DOHH2 (cell line): ENCODE measurements around the gene IL13RA1.

Experiments used
- H3F3A ChIP-seq: fragments of 200-600 bp; sonication (generic), shearing (Covaris generic); 2 replicates; pipeline ENCODE4 v1.6.0; 2016; ENCODE audit warnings: antibody characterized with exemption, mild to moderate bottlenecking; ENCODE audit not compliant: control insufficient read depth, insufficient read depth
- H3K27ac ChIP-seq: fragments of 200-600 bp; sonication (generic); 2 replicates; pipeline ENCODE4 v1.5.1; 2014; ENCODE audit warnings: low read depth, mild to moderate bottlenecking, low read length, moderate library complexity
- H3K27me3 ChIP-seq: fragments of 200-600 bp; sonication (generic); 2 replicates; pipeline ENCODE4 v1.6.1; 2014; ENCODE audit warnings: mild to moderate bottlenecking, low read length, mixed read lengths; ENCODE audit not compliant: control insufficient read depth
- H3K36me3 ChIP-seq: fragments of 200-600 bp; sonication (generic); 2 replicates; pipeline ENCODE4 v1.6.1; 2014; ENCODE audit warnings: mild to moderate bottlenecking, low read length, moderate library complexity, mixed read lengths; ENCODE audit not compliant: control insufficient read depth
- H3K4me1 ChIP-seq: fragments of 200-600 bp; sonication (generic); 2 replicates; pipeline ENCODE4 v1.6.1; 2014; ENCODE audit warnings: mild to moderate bottlenecking, low read length, mixed read lengths; ENCODE audit not compliant: control insufficient read depth
- H3K4me2 ChIP-seq: fragments of 200-600 bp; sonication (generic); 2 replicates; pipeline ENCODE4 v1.6.0; 2014; ENCODE audit warnings: mild to moderate bottlenecking, low read length, moderate library complexity
- H3K4me3 ChIP-seq: fragments of 200-600 bp; sonication (generic); 2 replicates; pipeline ENCODE4 v1.5.1; 2014; ENCODE audit warnings: mild to moderate bottlenecking, low read length, mixed read lengths
- H3K79me2 ChIP-seq: fragments of 200-600 bp; sonication (generic); 2 replicates; pipeline ENCODE4 v1.6.1; 2014; ENCODE audit warnings: mild to moderate bottlenecking, low read length, mixed read lengths; ENCODE audit not compliant: control insufficient read depth
- H3K9me2 ChIP-seq: fragments of 200-600 bp; sonication (generic); replicated peaks from 2 replicates; pipeline ENCODE4 v1.6.1; 2014; ENCODE audit warnings: mild to moderate bottlenecking, low read length, mixed read lengths; ENCODE audit not compliant: control insufficient read depth
- H3K9me3 ChIP-seq: fragments of 200-600 bp; sonication (generic); 2 replicates; pipeline ENCODE4 v1.6.1; 2014; ENCODE audit warnings: antibody characterized with exemption, low read length, mixed read lengths; ENCODE audit not compliant: control insufficient read depth, insufficient read depth
- H4K20me1 ChIP-seq: fragments of 200-600 bp; sonication (generic); 2 replicates; pipeline ENCODE4 v1.6.0; 2014; ENCODE audit warnings: low read depth, mild to moderate bottlenecking, antibody characterized with exemption, low read length, moderate library complexity; ENCODE audit not compliant: control insufficient read depth, insufficient read depth
- EZH2phosphoT487 ChIP-seq: fragments of 200-600 bp; sonication (generic); IDR thresholded peaks from 2 replicates; pipeline ENCODE4 v1.6.1; 2017; ENCODE audit warnings: borderline replicate concordance, mild to moderate bottlenecking, antibody characterized with exemption, low read length, moderate library complexity, mixed read lengths
- TF ChIP-seq, protein P1 (sequence below): fragments of 200-600 bp; sonication (generic); IDR thresholded peaks from one replicate; pipeline ENCODE4 v1.5.1; 2014; ENCODE audit warnings: antibody characterized with exemption, mild to moderate bottlenecking, low read depth, low read length; ENCODE audit not compliant: poor library complexity, severe bottlenecking

Gene IL13RA1

GRCh38 chrX:118734909-118735308 lies 7.5 kb downstream of the IL13RA1 start:
- Histone ChIP-seq H3K36me3 (no peaks in the 10 kb centered on the region), H3K9me2 (no peaks in the 10 kb centered on the region), H3K27me3 (no peaks in the 10 kb centered on the region), H3K79me2 (no peaks in the 10 kb centered on the region), H4K20me1 (no peaks in the 10 kb centered on the region), H3K27ac (no peak overlapping the region), H3K4me1 (no peaks in the 10 kb centered on the region), H3K4me2 (no peak overlapping the region), H3K4me3 (no peak overlapping the region), H3K9me3 (no peaks in the 10 kb centered on the region), H3F3A (no peaks in the 10 kb centered on the region)
- TF ChIP-seq, protein P1, sequence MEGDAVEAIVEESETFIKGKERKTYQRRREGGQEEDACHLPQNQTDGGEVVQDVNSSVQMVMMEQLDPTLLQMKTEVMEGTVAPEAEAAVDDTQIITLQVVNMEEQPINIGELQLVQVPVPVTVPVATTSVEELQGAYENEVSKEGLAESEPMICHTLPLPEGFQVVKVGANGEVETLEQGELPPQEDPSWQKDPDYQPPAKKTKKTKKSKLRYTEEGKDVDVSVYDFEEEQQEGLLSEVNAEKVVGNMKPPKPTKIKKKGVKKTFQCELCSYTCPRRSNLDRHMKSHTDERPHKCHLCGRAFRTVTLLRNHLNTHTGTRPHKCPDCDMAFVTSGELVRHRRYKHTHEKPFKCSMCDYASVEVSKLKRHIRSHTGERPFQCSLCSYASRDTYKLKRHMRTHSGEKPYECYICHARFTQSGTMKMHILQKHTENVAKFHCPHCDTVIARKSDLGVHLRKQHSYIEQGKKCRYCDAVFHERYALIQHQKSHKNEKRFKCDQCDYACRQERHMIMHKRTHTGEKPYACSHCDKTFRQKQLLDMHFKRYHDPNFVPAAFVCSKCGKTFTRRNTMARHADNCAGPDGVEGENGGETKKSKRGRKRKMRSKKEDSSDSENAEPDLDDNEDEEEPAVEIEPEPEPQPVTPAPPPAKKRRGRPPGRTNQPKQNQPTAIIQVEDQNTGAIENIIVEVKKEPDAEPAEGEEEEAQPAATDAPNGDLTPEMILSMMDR, result no peak
- no peak for TF ChIP-seq EZH2phosphoT487

DNA sequence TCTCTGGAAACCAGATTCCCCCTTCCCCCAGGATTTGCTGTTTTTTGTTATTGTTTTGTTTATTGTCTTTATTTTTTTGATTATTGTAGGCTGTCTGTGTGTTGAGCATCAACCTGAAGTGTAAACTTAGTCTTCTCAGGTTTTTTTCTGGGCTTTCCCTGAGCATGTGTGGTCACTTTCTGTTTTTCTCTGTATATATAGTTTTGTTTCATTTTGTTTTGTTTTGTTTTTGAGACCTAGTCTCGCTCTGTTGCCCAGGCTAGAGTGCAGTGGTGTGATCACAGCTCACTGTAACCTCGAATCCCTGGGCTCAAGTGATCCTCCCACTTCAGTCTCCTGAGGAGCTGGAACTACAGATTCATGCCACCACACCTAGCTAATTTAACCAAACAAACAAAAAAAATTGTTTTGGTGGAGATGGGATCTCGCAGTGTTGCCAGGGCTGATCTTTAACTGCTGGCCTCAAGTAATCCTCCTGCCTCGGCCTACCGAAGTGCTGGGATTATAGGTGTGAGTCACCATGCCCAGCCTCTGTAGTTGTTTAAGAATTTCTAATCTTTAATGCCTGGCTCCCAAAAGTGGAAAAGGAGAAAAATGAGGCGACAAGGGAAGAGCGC lies 9.1 kb downstream of the IL13RA1 start:
- Histone ChIP-seq H3K4me1 (no peaks in the 10 kb centered on the region), H3K79me2 (no peaks in the 10 kb centered on the region), H3K36me3 (no peaks in the 10 kb centered on the region), H3K4me3 (no peak overlapping the region), H3K27me3 (no peaks in the 10 kb centered on the region), H3K9me3 (no peaks in the 10 kb centered on the region), H3K9me2 (no peaks in the 10 kb centered on the region), H4K20me1 (no peaks in the 10 kb centered on the region), H3K4me2 (no peak overlapping the region), H3K27ac (no peak overlapping the region), H3F3A (no peaks in the 10 kb centered on the region)
- TF ChIP-seq EZH2phosphoT487, result no peak
- TF ChIP-seq, protein P1, result no peak

DNA sequence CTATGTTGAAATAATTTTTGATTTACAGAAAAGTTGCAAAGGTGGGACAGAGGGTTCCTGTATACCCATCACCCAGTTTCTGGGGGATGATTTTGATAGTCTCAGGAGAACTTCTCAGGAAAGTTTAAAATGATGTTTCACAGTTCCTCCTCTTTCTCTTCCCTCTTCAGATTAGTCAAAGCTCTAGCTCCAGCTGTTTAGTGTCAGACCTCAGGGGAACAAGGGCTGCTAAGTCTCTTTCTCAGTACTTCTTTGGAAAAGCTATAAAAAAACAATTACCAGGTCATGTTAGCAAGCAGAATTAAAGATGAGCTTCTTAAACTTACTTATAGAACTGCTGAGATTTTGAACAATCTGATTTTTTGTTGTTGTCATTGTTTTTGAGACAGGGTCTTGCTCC lies 12.2 kb downstream of the IL13RA1 start:
- H4K20me1 ChIP-seq, result no peaks in the 10 kb centered on the region
- no peak for TF ChIP-seq EZH2phosphoT487
- TF ChIP-seq, protein P1, result no peak
- no peaks in the 10 kb centered on the region for H3K36me3 ChIP-seq

More for the DNA sequence above, 12.2 kb downstream of the IL13RA1 start:
- no peak overlapping the region for H3K4me3 ChIP-seq
- H3K79me2 ChIP-seq, result no peaks in the 10 kb centered on the region
- H3F3A ChIP-seq, result no peaks in the 10 kb centered on the region
- no peak overlapping the region for H3K4me2 ChIP-seq
- no peaks in the 10 kb centered on the region for H3K27me3 ChIP-seq
- H3K4me1 ChIP-seq, result no peaks in the 10 kb centered on the region
- no peaks in the 10 kb centered on the region for H3K9me2 ChIP-seq
- H3K9me3 ChIP-seq, result no peaks in the 10 kb centered on the region
- no peak overlapping the region for H3K27ac ChIP-seq
